HG02938 (cell line): Measurements from ENCODE around the gene SH3RF2.
"Not testable (repeated sequence)": the region's sequence is repeated elsewhere in the genome, so short reads cannot be mapped to it uniquely, and the experiment has no call there.

Experiments
- ATAC-seq: cut with Tn5 transposase; IDR thresholded peaks from one replicate; pipeline ENCODE4 v1.9.1; 2021; ENCODE audit warnings: mild to moderate bottlenecking, moderate library complexity; ENCODE audit not compliant: unreplicated experiment

Gene SH3RF2

DNA sequence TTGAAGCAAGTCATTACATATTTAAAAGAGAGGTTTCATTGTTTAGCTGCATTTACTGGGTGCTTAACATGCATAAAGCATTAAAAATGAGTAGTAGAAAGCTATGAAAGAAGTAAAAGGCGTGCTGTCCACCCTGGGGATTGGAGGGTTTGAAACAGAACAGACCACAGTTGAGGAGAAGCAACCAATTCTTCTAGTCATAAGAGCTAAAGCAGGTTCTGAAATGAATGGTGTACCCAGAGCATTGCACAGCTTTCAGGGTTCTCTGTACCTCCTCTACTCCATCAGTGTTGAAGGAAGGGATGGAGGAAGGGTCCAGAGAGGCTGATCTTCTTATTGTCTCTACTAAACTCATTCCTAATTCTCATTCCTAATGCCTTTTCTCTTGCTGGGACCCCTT is 68.9 kb downstream of the SH3RF2 start:
- ATAC-seq: no peak

DNA sequence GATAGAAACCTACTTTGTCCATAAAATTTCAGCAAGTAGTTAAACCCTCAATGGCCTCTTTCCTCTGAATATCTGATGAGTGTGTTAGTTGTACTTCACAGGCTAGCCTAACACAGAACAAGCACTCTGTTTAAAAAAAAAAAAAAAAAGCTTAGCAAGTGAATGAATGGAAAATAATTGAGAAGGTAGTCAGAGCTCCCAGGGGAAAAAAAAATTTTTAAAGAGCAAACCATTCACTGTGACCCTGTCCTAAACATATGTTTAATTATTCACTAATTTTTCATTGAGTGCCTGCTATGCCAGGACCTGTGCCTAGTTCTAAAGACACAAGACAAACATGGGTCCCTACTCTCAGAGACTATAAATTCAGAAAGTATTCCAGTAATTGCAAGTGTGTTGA is 69.3 kb downstream of the SH3RF2 start:
- no peak for ATAC-seq

DNA sequence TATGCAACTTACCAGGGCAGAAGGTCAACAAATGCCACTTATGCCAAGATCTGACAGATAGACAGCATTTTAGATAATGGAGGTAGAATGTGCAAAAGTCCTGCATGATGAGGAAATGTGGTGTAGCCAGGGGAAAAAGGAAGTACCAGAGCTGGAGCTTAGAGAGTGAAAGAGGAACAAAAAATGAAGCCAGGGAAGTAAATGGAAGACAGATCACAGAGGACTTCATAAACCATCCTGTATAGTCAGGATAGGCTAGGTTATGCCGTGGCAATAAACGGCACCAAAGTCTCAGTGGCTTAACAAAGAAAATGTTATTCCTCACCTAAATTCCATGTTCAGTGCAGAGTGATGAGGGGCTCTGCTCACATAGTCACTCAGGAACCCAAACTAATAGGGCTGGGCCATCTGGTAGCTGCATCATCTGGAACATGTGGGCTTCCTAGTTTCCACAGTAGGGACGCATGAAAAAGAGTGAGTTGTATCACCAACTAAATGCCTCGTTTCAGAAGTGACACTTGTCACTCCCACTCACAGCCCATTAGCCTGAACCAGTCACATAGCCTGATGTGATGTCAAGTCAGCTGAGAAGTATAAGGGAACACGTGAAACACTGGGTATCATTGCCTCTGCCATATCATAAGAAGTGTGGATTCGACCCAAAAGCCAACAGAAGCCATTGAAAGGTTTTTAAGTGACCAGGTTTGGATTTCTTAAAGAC is 70.3 kb downstream of the SH3RF2 start:
- ATAC-seq: no peak

- ATAC-seq: no peak
These were observed 70.9 kb downstream of the SH3RF2 start for GRCh38 chr5:146007270-146007669.

- no peak for ATAC-seq
These were observed 71.6 kb downstream of the SH3RF2 start for GRCh38 chr5:146007989-146008388.

DNA sequence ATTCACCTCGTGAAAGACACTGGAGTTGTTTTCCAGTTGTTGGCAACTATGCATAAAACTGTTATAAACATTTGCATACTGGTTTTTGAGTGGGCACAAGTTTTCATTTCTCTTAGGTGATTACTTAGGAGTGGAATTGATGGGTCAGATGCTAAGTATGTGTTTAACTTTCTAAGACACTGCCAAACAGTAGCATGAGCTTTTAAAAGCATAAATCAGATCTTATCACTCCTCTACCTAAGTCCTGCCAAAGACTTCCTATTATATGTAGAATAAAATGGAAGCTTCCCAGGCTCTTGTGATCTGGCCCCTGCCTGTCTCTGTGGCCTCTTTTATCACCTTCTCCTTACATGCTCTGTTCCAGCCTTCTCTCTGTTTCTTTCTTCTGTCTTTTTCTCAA is 72.6 kb downstream of the SH3RF2 start:
- ATAC-seq: no peak

DNA sequence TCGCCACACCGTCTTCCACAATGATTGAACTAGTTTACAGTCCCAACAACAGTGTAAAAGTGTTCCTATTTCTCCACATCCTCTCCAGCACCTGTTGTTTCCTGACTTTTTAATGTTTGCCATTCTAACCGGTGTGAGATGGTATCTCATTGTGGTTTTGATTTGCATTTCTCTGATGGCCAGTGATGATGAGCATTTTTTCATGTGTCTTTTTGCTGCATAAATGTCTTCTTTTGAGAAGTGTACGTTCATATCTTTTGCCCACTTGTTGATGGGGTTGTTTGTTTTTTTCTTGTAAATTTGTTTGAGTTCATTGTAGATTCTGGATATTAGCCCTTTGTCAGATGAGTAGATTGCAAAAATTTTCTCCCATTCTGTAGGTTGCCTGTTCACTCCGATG is 74.1 kb downstream of the SH3RF2 start:
- not testable (repeated sequence) for ATAC-seq

DNA sequence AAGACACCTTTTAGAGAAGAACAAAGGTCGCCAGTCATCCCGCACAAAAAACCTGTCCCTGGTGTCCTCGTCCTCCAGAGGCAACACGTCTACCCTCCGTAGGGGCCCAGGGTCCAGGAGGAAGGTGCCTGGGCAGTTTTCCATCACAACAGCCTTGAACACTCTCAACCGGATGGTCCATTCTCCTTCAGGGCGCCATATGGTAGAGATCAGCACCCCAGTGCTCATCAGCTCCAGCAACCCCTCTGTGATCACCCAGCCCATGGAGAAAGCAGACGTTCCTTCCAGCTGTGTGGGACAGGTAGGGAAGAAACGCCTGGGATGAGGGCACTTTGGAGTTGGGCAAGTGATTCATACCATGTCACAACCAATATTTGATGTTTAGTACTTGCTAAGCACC is 77.4 kb downstream of the SH3RF2 start:
- no peak for ATAC-seq

GRCh38 chr5:146015001-146015400 is 78.6 kb downstream of the SH3RF2 start:
- ATAC-seq: no peak

DNA sequence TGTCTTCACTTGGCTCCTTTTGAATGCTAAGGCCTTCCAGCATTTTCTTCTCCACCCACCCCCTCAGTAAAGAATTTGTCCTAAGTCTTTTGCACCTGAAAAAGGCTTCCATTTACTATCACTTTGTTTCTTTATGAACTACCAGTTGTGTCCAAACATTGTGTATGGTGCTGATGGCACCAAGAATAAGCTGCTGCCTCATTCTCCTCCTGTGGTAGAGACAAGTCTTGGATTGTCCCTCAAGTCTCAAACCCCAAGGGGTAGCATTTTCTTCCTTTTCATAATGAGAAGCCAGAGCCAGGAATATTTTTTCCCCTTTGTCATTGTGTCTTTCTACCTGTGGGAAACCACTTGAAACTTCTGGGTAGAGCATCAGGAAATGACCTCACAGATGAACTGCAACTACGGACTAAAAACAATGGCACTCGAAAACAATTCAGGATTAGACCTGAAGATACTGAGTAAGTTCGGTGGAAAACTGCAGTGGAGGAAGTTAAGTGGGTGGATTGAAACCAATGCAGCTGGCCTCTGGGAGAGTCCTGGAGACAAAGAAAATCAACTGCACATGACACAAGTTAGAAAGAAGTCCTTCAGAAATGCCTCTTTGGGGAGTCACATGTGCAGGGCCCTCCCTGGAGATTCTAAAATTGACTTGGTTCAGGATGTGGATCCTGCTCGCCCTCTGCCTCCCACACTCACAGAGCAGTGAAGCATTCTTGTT is 80.5 kb downstream of the SH3RF2 start:
- ATAC-seq: no peak

- ATAC-seq: no peak
These were observed 82.4 kb downstream of the SH3RF2 start for GRCh38 chr5:146018514-146019375.

DNA sequence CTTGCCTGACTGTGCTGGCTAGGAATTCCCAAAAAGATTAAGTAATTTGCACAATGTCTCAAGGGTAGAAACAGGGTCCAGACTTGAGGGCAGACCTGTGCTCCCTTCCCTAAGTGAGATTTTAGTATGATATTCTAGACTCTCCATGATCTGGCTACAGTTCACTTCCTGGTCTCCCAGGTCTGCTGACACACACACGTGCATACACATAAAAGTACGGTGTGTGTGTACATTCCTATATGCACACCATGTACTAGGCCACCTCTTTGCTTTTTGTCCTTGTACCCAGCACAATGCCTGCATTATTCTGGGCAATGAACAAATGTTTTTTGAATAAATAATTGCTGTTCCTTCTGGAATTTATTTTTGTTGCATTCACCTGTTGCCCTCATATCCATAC is 83.7 kb downstream of the SH3RF2 start:
- no peak for ATAC-seq

GRCh38 chr5:146024034-146024433 is 87.7 kb downstream of the SH3RF2 start:
- ATAC-seq: no peak

GRCh38 chr5:146025114-146025680 is 88.8 kb downstream of the SH3RF2 start:
- no peak for ATAC-seq

- ATAC-seq: no peak
These were observed 89.3 kb downstream of the SH3RF2 start for GRCh38 chr5:146025681-146026080.

- no peak for ATAC-seq
These were observed 90.1 kb downstream of the SH3RF2 start for GRCh38 chr5:146026307-146027010.

DNA sequence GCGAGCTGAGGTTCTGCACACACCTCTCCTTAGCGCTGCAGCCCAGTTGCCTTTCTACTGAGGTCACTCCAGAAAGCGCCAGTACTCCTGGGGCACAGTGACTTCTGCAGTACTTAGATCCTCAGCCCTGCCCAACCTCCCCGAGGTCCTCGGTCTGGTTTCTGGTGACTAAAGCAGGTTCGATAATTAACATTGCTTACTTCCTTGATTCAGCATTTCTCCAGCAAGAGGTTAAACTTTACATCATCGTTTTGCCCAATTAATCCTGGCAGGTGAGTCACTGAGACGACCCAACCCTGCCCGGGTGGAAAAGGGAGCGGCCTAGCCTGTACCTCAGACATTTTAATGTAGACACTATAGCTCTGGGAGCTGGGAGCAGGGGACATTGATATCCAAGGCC is 91.4 kb downstream of the SH3RF2 start:
- ATAC-seq: no peak

DNA sequence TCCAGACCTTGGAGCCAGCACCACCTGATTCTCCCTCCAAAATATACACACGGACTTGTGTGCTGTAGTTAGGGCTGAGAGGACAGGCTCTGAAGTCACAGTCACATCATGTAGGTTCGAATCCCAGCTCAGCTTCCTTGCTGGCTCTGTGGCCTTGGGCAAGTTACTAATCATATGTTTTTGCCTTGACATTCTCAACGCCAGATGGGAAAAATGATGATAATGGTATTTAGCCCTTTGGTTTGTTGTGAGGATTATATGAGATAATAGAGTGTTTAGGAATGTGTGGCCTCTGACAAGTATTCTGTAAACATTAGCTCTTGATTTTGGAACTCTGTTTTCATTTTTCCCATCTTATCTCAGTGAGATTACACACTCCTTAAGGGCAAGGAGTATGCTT is 96.5 kb downstream of the SH3RF2 start:
- no peak for ATAC-seq

DNA sequence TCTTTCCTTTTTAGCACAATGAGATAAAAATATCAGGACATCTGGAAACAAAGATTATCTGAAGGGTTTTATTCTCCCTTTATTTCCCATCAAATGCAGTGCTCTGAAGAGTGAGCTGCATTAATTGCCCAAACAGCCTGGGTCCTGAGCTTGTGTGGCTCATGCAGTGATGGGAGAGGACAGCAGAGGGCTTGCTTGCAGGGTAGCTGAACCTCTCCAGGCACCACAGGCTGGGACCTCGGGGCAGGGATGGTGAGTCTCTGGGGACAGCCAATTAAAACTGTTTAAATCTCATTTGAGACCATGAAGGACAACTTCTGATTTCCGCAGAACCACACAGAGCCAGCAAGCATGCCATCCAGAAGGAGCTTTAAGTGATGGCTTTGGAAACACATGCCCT is 97.7 kb downstream of the SH3RF2 start:
- no peak for ATAC-seq

DNA sequence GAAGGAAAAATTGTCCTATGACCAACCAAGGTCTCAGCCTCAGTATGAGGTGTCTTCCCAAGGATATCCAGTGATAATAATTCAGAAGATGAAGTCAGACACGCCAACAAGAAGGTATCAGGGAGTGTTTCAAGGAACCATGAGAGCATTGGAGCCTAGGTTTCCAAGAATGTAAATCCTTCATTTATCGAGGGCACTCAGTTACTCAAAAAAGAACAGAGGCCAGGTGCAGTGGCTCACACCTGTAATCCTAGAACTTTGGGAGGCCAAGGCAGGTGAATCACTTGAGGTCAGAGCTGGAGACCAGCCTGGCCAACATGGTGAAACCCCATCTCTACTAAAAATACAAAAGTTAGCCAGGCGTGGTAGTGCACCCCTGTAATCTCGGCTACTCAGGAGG is 98.2 kb downstream of the SH3RF2 start:
- ATAC-seq: no peak

DNA sequence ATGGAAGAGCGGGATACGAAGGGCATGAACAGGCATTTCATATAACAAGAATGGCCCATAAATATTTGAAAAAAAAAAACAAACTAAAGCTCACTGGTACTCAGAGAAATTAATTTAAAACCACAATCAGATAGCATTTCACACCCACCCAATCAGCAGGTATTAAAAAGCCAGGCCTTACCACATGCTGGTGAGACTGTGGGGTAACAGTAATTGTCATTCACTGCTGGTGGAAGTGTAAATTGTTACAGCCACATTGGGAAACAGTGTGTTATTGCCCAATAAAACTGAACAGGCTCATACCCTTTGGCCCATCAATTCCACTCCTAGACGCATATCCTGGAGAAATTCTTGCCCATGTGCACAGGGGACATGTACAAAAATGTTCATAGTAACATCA is 103.0 kb downstream of the SH3RF2 start:
- ATAC-seq: no peak
